GM18519 (cell line): Measurements from ENCODE around the gene CPNE4.

Experiments used
- ATAC-seq: cut with Tn5 transposase; IDR thresholded peaks from one replicate; pipeline ENCODE4 v1.9.1; 2021; ENCODE audit warnings: mild to moderate bottlenecking, moderate library complexity; ENCODE audit not compliant: unreplicated experiment, low FRiP score

Gene CPNE4

DNA sequence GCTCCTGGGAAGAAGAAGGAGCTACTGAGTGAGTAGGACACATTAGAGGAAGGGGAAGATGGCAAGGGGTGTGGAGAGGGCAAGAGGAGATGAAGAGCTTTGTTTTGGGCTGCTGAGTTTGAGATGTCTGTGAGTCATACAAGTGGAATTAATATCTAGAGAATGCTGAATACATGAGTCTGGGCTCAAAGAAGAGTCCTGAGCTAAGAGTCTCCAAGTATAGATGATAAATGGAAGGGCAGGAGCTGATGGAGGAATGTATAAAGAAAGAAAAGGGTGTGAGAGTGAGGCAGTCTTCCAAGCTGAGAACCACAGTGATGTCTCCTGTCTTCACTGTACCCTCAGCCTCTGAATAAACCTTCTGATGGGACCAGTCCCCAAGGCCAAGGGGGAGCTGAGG, 326.6 kb downstream of the CPNE4 start:
- ATAC-seq: no peak

DNA sequence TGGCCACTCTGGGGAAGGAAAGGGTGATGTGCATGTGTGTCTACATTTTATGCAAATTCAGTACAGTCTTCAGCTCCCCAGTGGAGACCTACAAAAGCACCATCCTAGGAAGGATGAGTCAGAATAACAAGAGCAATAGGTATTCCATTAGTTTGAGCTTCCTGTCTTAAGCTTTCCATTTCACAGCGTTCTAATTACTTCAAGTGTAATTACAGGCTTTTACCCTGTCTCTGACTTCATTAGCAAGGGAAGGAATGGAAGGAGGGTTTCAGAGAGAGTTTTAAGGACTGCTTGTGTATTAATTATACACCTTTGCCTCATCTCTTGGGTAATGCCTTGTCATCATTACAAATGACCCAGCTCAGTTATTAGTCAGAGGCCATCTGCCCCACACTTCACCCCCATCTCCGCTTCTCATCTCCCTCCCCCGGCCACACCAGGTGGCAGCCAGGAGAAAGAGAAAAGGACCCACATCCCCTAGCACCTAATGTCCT, 329.2 kb downstream of the CPNE4 start:
- ATAC-seq: peak; percentile 81

DNA sequence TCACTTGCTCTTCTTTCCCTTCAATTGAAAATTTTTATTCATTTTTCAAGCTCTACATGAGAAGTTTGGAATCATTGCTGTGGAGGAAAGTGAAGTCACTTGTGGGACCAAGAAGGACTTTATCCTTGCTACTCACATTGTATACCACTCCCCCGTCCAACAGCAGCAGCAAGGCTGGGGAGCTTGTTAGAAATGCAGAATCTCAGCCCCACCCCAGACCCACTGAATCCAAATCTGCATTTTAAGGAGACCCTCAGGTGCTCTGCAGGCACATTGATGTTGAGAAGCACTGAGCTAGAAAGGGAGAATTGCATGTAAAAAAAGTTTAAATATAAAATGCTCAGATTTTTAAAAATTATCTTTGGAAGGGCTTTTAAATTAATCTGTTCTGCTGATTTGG, 329.7 kb downstream of the CPNE4 start:
- no peak for ATAC-seq

DNA sequence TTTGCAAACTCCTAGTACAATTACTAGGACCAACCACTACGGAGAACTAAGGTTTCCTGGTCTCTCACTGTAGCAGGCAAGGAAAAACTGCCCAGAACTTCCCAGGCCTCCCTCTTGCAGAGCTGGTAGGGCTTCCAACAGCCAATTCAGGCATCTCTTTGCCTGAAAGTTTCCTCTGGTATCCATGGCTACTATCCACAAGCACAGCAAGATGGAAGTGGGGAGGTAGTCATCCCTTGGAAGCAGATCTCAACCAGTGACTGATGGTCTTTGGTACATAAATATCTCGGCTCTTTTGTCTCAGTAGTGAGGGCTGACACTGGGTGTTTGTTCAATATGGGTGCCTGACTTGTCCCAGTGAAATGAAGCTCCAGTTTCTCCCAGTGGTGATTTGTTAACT, 330.7 kb downstream of the CPNE4 start:
- ATAC-seq: no peak

DNA sequence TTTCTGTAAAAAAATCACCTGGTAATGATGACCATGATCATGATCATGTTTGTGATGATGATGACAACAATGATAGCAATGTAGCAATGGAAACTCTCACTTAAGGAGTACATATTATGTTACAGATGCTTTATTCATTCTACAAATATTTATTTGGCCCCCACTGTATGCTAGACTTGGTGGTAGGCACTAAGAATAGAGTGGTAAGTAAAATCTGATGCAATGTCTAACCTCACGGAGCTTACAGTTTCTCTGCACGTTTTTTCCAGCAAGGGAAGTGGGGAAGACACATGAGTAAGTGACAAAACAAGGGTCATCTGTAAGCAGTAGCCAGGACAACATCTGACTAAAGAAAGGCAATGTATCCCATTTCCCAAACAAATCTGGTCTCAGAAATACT, 332.7 kb downstream of the CPNE4 start:
- no peak for ATAC-seq

DNA sequence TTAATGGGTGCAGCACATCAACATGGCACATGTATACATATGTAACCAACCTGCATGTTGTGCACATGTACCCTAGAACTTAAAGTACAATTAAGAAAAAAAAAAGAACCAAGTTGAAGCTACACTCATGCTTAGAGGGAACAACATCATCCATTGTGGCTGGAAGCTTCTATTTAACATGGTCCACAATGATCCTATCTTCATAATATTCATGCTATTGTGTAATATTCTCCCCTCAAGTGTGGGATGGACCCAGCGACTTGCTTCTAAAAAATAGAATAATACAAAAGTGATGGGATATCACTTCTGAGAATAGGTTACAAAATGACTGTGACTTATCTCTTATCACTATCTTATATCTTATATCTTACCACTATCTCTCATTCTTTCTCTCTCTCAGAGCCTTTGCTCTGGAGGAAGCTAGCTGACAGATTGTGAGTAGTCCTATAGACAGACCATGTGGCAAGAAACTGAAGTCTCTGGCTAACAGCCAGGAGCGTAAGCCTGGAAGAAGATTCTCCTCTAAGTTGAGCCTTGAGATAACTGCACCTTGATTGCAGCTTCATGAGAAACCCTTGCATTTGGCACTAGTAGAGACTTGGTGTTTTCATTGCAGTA, 333.6 kb downstream of the CPNE4 start:
- no peak for ATAC-seq

DNA sequence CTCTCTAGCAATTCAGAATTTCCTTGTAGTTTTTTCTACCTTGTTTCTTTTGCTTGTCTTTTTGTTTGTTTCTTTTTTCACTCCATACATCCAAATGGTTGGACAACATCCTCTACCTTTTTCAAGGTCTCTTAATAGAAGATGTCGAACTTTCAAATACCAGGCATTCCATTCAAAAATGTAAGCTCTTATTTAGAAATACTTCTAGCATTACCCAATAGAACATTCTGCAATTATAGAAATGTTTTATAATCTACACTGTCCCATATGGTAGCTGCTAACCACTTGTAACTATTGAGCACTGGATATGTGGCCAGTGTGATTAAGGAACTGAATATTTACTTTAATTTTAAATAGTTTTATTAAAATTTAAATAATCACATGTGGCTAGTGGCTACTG, 335.8 kb downstream of the CPNE4 start:
- ATAC-seq: no peak

DNA sequence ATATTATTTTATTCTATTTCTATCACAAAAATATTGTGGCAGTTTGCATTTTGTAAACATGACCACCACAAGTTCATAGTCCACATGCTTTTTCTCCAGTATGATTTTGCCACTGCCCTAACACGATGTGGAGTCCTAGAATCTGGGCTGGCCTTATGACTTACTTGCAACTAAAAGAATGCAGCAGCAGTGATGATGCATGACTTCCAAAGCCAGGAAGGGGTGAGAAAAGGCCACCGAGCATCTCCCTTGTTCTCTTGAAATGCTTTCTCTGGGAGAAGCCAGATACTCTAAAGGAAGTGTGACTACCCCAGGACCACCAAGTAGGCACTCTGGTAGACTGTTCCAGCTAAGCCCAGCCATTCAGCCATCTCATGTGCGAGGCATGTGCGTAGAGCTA, 340.4 kb downstream of the CPNE4 start:
- no peak for ATAC-seq

DNA sequence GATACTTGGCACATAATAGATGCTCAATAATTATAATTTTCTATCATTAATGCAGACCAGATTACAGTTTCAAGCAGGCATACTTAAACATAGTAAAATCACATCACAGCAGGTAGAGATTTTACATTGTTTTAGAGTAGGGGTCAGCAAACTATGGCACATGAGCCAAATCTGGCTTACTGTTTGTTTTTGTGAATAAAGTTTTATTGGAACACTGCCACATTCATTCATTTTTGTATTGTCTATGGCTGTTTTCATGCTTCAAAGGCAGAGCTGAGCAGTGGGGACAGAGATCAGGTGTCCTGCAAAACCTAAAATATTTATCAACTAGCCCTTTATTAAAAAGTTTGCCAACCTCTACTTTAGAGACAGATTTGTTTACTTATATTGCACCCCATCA, 342.5 kb downstream of the CPNE4 start:
- no peak for ATAC-seq

DNA sequence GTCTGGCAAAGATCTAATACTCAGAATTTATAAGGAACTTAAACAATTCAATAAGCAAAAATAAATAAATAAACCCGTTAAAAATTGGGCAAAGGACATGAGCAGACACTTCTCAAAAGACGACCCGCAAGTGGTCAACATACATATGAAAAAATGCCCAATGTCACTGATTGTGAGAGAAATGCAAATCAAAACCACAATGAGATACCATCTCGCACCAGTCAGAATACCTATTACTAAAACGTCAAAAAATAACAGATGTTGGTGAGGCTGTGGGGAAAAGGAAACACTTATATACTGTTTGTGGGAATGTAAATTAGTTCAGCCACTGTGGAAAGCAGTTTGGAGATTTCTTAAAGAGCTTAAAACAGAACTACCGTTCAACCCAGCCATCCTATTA, 344.0 kb downstream of the CPNE4 start:
- ATAC-seq: no peak

DNA sequence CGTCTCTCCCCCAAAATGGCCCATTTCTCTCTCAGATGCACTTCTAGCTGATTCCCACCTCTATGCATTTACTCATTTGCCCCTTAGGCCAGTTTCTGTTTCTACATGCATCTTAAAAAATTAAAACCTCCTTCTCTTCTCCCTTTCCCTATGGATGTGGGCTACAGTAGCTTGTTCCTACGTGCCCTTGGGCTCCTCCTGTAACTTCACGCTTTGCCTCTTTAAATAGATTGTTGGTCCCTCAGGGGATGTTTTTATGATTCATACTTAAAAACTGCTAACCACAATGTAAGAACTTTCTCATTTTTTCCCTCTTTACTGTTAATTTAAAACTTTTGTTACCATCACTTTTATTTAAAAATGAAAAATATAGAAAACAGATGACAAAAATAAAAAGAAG, 346.4 kb downstream of the CPNE4 start:
- no peak for ATAC-seq

DNA sequence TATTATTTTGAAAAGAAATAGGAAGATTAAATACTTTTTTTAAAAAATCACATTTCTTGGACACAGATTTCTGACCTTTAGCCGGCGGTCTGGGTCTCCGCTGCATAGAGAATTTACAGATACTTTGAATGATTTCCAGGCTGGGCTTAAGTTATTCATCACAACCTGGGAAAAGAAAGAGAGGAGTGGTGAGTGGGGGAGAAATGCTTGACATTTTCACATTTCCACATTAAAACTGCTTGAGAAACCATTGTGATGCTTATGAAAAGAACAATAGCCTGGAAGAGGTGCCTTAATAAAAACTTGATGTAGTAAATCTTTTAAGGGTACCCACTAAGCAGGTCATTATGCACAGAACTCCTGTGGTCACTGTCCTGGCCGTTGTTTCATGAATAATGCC, 365.2 kb downstream of the CPNE4 start:
- ATAC-seq: no peak

DNA sequence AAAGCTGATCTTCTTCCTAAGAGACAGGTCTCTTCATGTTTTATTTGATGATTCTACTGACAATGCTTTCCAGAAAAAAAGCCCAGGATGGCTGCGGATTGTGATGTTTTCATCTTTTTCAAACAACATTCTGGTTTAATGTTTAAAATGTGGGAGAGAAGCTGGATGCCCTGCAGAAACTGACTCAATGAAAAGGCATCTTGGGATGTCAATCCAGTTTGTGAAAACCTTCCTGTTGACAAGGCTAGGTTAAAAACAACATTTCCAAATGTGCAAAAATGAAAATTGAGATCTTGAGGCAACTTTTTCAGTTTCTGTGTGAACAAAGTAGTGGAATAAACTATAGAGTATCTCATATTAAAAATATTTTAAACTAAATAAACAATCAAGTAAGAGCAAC, 376.0 kb downstream of the CPNE4 start:
- no peak for ATAC-seq

DNA sequence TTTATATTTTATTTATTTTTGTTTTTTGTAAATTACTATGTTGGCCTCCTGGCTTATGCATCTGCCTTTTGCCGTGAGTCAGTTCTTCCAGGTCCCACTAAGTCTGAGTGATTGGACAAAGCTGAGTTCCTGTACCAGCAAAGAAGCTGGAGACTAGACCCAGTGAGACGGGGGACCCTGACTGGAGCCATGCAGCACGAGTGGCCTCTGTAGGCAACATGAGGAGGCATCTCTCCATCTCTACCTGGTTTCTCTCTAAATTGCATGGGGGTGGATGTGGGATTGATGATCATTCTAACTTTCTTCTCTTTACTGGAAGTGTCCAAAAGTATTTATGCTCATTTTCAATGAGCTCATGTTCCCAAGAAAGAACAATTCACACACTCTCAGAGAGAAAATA, 376.7 kb downstream of the CPNE4 start:
- ATAC-seq: no peak

DNA sequence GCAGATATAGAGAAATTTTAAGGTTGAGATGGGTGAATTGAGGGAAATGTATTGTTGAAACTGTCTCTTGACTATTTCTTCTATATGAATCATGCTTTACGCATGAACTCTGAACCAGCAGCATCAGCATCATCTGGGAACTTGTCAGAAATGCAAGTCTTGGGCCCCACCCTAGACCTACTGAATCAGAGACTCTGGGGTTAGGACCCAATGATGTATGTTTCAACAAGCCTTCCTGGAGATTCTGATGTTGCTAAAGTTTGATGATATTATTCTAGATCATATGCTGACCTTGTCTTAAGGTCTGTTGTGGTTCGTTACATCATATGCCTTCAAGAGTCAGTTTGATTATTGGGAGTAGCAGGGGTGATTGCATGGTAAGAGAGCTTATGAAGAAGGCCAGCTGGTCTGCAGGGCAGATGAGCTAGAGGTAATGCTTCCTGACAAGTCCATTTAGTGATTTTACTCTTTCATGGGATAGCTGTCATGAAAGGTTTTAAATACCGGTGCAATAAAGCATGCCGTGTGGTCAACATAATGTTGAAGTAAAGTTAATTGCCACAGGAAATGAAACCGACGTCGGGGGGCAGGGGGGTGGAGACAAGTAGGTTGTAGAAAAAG, 379.6 kb downstream of the CPNE4 start:
- no peak for ATAC-seq

DNA sequence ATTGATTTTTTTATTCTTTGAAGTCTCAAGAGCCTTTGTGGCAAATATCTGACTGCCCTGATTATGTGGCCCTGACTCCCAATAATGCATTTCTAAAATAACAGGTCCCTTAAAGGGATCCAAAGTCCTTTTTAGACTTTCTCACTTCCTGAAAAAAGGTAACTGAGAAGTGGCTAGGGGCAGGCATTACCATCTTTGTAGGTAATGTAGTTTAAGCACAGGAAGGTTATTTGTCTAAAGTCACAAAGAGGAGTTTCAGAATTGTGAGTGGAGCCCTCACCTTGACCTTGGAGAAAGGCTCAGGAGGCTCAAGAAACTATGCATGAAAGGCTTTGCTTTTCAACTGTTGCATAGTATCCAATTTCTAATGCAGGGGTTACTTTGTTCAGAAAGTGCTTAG, 389.2 kb downstream of the CPNE4 start:
- ATAC-seq: no peak

DNA sequence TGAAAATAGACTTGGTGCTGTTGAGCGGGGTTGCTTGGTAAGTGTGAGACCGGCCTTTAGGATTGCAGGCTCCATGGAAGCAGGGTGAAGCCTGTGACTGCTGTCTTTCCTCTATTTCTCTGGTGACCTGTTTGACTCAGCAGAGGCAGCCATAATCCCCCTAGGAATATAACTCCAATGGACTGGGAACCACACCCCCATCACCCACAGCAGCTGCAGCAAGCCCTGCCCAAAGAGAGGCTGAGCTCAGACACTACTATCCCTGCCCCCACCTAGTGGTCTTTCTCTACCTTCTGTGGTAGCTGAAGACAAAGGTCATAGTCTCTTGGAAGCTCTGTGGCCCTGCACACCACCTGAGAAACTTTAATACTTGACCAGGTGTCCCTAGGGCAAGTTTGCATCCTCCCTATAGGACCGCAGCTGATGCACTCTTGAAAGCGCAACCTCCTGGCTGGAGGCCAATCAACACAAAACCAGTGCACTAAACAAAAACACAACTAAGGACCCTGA, 398.5 kb downstream of the CPNE4 start:
- ATAC-seq: no peak

DNA sequence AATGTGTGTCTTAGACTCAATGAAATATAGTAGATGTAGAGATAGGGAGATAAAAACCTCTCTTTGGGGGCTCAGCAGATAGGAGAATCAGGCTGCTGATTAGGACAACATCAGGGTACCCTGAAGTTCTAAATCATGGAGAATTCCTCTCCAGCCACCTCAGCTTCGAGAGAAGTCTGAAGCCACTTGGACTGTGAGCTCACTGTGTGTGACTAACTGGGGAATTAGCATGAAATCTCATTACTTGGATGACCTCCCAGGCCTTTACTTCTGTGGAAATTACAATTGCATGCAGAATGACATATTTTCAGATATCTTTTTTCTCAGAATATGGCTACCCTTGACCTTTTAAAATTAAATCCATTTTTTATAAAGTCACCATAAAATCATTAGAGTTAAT, 404.0 kb downstream of the CPNE4 start:
- ATAC-seq: no peak

DNA sequence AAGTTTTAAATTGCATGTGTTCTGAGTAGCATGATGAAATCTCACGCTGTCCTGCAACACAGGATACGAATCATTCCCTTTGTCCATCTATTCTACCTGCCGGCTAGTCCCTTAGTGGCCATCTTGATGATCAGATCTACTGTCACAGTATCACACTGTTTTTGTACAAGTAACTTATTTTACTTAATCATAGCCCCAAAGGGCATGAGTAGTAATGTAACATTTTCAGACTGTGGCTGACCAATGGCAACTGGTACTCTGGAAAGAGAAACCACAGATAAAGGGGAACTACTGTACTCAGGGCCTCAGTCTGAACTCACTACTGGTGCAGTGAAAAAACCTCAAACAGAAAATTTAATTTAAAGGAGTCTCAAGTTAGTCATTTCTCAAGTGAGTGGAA, 404.7 kb downstream of the CPNE4 start:
- ATAC-seq: peak; percentile 97

DNA sequence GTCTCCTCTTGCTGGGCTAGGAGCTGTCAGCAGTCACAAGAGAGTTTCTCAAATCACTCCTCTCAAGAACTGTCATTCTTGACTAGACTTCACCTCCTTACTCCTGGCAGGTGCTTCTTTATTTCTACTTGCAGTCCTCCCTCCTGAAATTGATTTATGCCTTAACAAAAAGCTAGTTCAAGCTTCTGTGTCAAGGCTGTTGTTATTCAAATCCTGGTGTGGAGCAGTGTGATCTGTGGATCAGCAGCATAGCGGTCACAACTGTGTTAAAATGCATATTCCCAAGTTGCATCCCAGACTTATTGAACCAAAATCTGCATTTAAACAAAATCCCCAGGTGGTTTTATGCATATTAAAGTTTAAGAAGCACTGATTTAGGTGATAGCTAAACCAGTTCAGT, 411.4 kb downstream of the CPNE4 start:
- ATAC-seq: no peak

DNA sequence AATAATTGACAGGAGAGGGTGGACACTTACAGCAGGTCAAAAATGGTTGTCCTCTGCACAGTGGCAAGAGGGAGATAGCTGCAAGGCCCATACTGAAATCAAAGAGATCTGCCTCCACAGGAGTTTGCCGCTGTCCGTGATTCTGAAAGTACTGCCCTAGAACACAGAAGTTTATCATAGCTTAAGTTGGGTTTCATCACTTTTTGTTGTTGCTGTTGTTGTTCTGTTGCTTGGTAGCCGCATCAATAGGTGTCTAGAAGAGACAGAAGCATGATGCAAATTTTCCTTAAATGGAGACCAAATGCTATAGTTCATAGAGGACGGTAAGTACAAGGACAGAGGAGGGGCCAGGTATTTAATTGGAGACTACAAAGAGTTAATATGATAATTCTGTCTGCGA, 412.1 kb downstream of the CPNE4 start:
- ATAC-seq: no peak

DNA sequence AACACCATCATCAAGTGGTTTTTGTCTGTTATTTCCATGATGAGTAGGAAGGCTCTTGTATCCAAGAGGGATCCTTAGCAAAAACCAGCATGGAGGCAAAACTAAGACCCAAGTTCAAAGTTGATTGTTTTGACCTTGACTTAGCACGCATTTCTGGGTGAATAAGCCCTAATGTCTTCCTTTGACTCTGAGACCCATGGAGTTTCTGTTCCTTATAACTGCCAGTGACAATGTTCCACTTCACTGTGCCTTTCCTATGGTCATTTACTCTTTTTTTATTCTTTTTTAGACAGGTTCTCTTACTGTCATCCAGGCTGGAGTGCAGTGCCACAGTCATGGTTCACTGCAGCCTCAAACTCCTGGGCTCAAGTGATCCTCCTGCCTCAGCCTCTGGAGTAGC, 413.8 kb downstream of the CPNE4 start:
- ATAC-seq: peak; percentile 68
